NCI-H748 (cell line): ENCODE results near the gene SPEF2.
A peak's percentile ranks its signal among the peaks of the same experiment; 100 is the strongest.

Source experiments
- DNase-seq: peaks from one replicate; lab custom pipeline; 2025; ENCODE audit not compliant: unreplicated experiment; lab: John Stamatoyannopoulos, UW

SPEF2 gene, protein sequence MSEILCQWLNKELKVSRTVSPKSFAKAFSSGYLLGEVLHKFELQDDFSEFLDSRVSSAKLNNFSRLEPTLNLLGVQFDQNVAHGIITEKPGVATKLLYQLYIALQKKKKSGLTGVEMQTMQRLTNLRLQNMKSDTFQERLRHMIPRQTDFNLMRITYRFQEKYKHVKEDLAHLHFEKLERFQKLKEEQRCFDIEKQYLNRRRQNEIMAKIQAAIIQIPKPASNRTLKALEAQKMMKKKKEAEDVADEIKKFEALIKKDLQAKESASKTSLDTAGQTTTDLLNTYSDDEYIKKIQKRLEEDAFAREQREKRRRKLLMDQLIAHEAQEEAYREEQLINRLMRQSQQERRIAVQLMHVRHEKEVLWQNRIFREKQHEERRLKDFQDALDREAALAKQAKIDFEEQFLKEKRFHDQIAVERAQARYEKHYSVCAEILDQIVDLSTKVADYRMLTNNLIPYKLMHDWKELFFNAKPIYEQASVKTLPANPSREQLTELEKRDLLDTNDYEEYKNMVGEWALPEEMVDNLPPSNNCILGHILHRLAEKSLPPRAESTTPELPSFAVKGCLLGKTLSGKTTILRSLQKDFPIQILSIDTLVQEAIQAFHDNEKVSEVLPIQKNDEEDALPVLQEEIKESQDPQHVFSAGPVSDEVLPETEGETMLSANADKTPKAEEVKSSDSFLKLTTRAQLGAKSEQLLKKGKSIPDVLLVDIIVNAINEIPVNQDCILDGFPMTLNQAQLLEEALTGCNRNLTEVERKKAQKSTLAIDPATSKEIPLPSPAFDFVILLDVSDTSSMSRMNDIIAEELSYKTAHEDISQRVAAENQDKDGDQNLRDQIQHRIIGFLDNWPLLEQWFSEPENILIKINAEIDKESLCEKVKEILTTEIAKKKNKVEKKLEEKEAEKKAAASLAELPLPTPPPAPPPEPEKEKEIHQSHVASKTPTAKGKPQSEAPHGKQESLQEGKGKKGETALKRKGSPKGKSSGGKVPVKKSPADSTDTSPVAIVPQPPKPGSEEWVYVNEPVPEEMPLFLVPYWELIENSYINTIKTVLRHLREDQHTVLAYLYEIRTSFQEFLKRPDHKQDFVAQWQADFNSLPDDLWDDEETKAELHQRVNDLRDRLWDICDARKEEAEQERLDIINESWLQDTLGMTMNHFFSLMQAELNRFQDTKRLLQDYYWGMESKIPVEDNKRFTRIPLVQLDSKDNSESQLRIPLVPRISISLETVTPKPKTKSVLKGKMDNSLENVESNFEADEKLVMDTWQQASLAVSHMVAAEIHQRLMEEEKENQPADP (N-terminal part only)

DNA sequence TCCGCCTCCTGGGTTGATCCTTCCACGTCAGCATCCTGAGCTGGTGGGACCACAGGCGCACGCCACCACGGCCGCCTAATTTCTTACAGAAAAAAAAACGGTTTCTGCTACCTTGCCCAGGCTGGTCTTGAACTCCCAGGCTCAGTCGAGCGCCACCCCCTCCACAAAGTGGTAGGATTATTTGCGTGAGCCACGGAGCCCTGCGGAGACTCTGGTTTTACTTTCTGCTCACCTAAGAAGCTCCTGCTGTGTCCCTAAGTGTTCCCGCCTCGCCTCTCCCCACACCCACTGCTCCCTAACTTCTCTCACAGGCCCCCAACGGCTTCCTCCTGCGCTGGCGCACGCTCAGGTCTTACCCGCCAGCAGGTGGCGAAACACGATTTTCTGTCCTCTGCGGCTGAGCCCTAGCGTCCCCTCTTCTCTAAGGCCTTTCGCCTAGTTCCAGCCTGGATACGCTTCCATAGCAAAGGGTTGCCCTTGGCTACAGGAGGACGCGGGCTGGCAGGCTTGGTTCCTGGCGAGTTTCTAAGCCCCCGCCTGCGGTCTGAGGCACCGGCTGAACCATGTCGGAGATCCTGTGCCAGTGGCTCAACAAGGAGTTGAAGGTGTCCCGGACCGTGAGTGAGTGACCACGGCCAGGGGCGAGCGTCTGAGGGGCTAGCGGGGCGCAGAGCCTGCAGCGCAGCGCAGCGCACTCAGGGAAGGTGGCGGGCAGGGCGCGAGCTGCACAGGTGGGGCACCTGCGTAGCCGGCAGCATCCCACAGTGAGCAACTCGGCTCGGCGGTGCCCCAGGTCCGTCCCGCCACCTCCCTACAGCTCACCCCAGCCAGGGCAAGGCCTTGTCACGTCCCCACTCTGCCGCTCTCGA, at the start of gene SPEF2:
Gene SPEF2, plus strand, starts transcription at position 429 of the 869 bp plus-strand sequence. Its CDS starts 135 bp downstream, at position 564.
- DNase-seq, result peak; percentile 98

DNA sequence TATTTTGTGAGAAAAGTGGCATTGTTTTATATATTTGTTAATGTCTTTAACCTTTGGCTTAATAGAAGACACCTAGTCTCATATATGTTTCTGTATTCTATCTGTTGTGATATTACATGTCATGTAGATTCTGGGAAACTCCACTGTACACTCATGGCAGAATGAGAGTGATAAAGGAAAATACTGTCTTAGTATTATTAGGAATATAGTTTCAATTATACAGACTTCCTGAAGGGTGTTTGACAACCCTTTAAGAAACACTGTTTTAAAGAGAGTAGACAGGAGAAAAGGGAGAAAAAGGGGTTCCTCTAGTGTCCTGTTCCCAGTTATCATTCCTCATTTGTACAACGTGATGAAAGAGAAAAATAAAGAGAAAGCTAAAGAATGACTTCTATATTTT, 42.1 kb upstream of the SPEF2 start:
- no peak for DNase-seq

DNA sequence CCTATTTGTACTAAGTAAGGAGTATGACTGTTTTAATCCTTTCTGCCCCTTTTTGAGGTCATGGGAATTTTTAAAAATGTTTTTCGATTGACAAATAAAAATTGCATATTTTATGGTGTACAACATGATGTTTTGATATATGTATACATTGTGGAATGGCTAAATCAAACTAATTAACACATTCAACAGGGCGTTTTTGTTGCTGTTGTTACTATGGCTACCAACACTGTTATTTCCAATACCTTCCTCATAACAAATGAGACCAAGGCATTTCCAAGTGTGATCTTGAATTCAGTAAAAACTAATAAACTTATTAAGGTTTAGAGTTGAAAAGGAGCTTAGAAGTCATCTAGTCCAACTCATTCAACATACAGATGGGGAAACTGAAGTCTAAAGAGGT, 30.2 kb upstream of the SPEF2 start:
- DNase-seq, result peak; percentile 37

DNA sequence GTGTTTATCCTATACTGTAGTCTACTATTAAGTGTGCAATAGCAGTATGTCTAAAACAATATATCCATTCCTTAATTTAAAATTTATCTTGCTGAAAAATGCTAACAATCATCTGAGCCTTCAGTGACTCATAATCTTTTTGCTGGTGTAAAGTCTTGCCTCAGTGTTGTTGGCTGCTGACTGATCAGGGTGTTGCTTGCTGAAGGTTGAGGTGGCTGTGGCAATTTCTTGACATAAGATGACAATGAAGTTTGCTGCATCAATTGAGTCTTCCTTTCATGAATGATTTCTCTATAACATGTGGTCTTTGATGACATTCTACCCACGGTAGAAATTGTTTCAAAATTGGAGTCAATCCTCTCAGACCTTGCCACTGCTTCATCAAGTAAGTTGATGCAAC, 24.3 kb upstream of the SPEF2 start:
- no peak for DNase-seq

DNA sequence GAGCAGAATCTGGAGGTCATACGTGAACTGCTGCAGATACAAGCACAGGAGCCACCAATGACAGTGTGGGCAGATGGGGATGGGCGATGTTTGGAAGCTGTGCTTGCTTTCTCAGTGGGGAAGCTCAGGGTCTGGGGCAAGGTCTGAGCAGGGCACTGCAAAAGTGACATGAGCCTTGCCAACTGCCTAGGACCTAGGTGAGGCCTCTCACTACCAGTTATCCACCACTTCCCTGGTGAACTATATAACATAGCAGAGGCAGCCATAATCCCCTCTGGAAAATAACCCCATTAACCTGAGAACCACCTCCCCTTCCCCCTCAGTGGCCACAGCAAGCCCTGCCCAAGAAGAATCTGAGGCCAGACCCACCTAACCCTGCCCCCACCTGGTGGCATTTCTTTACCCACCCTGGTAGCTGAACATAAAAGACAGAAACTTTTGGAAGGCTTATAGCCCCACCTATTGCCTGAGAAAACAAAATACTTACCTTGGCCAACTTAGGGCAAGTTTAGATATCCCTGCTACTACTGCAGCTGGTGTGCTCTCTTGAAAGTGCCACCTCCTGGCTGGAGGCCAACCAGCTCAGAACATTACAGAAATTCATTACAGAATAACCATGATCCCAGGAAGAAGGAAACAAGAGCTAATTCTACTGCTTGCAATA, 18.8 kb upstream of the SPEF2 start:
- DNase-seq, result peak; percentile 64

DNA sequence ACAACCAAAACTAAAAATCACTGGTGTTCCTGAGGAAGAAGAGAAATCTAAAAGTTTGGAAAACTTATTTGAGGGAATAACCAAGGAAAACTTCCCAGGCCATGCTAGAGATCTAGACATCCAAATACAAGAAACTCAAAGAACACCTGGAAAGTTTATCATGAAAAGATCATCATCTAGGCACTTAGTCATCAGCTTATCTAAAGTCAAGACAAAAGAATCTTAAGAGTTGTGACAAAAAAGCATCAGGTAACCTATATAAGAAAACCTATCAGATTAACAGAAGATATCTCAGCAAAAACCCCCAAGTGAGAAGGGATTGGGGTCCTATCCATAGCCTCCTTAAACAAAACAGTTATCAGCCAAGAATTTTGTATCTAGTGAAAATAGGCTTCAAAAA, 17.1 kb upstream of the SPEF2 start:
- DNase-seq, result no peak

DNA sequence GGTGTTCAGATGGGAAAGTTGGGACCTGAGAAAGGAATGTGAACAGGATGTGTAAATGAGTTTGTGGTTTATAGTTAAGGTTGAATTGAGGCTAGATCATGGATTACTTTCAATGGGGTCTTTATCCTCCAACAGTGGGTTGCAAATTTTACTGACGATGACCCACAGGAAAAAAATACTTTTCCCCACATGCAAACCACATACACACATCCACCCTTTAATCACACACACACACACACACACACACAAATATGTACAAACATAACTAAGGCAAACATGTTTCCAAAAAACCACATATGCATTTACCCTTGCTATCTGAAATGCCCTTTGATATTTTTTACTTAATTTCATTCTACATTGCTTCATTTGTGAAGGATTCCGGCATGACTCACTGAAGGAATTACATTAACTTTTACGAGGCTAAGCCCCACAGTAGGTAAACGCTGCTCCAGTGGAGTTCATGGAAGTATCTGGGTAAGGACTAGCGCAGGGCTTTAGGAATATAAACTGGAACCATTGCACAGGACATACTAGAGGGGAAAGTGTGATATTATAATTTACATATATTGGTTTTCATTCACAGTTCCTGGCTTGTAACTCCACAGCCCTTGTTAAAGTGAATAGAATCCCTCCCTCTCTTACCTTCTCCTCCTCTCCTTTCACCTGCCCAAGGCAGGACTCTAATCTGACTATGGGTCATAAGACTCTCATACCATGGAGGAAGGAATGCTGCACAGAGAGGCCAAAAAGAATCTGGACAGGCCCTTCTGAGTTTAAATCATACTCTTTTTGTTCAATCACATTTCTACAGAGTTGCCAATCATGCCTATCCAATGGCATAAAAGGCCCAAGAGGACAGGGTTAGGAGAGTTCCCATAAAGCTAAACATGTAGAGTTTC, 8.5 kb upstream of the SPEF2 start:
- DNase-seq, result no peak

DNA sequence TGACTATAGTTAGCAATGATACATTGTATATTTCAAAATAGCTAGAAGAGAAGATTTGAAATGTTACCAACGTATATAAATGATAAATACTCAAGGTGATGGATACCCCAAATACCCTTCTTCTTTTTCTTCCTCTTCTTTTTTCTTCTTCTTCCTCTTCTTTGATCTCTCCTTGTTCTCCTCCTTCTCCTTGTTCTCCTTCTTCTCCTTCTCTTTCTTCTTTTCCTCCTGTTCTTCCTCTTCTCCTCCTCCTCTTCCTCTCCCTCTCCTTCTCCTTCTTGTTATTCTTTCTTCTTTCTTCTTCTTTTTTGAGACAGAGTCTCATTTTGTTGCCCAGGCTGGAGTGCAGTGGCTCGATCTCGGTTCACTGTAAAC, 616 bp upstream of the SPEF2 start:
- DNase-seq, result no peak

DNA sequence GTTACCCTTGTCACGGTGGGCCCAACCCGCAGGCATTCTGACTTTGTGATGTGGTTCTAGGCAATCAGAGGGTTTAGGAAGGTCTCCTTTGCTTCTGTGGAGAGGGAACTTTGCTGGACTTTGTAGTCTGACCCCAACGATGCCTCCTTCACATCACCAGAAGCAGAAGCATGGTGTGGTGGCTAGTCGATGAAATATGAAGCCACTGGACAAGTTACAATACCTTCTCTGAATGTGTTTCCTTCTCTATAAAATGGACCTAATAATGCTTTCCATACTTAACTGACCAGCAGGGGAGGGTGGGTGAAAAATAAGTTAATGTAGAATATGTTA, 607 bp downstream of the SPEF2 start:
- DNase-seq, result no peak

DNA sequence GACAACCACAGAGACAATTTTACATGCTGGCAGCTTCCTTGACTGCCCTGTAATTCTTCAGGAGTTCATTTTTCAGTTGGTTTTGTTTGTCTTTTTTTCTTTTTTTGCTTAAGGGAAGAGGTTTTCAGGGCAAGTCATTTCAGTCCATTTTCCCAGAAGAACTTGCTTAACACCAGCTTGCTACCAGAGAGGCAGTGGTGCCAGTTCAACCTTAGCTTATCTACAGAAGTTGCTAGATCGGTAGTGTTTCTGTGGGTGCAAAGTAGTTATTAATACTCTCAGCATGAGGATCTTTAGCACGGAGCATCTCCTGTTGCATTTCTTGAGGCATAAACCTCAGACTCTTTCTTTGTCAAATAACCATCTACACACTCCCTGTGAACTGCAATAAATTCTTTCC, 1.1 kb downstream of the SPEF2 start:
- no peak for DNase-seq

DNA sequence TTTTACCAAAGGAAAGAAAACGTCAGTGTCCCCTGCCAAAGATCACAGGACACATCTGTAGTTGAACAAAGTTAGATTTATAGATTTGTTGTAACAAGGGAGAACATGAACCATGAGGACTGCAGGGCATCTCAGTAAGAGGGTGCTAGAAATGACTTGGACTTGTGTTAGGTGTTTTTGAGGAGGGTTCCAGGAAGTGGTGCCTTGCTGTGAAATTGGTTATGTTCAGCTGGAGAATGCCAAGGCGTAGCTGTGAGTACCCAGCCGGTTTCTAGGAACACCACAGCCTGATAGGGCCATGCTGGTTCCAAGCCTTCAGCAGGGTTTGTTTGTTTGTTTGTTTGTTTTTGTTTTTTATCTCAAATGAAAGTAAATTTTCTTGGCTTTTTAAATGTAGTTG, 5.3 kb downstream of the SPEF2 start:
- no peak for DNase-seq

DNA sequence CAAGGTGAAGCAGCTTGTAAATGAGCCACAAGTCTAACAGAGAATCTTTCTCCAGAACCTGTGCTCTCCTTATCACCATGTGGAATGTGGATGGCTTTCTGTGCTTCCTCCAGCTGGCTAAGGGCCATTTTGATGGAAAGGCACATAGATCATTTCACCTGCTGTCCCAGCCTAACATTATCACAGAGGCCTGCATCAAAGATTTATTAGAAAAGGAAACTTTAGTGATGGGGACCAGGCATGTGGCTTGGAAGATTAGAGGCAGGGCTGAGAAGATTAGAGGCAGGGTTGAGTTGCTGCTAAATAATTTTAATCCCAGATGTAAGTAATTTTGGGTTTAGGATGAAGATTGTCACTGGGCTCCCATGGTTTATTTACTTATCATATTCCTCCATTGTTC, 6.3 kb downstream of the SPEF2 start:
- no peak for DNase-seq

DNA sequence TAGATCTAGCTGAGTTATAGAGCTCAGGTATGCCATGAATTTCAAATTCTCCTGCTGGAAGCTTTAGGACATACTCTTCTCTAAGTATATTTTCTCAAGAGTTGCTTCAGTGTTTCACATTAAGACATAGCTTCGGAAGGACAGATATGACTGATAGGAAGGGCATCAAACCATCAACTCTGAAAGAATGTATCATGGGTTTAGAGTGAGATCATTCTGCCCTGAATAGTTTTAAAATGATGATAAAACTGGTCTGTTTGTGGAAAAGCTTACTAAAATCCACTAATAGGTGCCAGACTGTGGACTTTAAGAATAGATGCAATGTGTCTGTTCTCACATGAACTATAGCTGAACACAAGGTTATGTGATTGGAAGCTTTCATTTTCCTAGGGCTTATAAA, 8.4 kb downstream of the SPEF2 start:
- DNase-seq, result no peak

DNA sequence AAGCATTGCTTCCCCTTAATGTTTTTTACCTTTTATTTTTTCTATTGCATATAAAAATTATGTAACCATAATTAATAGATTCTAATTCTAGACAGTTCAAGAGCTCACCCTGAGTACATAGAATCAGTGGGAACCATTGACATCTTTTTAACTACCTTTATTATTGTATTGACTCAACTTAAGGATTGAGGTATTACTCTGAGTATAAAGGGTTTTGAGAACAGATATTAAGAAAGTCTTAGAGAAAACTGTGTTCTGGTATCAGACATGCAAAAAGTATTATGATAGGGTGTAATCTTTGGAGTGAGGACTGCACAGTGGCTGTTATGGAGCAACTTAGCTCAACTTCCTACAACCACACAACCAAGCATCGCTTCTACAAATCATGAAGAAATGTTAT, 8.9 kb downstream of the SPEF2 start:
- DNase-seq, result no peak

DNA sequence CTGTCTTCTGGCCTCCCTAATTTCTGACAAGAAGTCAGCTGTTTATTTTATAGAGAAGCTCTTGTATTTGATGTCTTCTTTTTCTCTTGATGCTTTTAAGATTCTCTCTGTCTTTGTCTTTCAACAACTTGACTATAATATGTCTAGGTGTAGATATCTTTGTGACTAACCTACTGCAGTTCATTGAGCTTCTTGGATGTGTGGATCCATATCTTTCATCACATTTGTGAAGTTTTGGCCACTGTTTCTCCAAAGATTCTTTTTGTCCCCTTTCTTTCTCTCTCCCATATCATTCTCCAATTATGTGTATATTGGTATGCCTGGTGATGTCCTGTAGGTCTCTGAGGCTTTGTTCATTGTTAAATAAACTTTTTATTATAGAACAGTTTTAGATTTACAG, 16.7 kb downstream of the SPEF2 start:
- no peak for DNase-seq

DNA sequence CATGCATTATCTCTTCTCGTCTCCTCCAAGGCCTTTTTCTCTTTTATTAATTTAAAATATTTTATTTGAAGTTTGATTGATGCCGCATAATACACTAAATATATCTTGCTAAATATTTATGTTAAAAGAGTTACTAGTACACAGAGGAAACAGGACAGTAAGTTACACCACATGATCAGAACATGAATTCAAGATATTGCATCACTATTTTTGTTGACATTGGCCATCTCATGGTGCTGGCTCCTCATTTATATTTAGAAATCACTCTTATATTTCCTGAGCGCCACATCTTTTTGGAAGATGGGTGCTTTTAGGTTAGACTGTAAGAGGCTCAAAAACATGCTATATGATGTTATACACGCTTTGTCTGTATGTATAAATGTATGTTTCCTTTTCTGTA, 23.0 kb downstream of the SPEF2 start:
- no peak for DNase-seq

DNA sequence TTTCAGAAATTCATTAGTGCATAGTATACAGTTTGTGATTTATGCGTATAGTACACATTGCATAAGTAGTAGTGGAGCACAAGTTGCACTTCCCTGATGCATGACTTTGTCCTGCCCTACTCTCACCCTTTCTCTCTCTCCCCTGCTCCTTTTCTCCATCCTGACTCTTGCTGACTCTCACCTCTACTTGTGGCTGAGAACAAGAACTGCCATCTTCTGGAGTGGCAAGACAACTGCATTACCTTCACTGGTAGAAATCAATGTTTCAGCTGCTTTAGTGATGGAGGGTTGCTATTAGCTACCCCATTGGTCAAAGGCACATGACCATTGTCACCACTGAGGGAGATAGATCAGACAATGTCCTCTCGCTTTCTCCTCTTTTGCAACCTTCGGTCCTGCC, 26.9 kb downstream of the SPEF2 start:
- no peak for DNase-seq

DNA sequence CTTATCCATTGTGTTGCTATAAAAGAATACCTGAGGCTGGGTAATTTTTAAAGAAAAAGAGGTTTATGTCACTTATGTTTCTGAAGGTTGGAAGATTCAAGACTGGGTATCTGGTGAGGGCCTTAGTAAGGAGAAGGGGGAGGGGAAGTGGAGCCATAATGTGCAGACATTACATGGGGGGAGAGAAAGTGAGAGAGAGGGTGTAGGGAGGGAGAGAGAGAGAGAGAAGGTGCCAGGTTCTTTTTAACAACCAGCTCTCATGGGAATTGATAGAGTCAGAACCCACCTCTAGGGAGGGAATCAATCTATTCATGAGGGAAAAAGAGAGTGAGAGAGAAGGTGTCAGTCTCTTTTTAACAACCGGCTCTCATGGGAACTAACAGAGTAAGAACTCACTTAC, 29.5 kb downstream of the SPEF2 start:
- DNase-seq, result no peak

DNA sequence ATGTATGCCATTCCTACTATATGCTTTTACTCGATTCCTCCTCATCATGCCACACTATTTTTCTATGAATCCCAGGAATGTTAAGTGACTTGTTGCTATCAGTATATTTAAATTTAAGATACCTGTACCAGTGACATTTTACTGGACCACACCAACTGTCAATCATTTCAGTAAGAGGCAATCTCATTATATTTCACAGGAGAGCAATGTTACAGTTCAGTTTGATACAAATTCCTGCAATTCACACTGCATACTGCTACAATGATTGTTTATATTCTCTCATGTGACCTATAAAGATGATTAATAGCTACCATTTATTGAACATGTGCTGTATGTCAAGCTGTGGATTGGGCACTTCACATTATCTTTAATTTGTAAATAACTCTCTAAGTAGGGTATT, 30.0 kb downstream of the SPEF2 start:
- DNase-seq, result no peak
